ENCODE data around the gene MRTFA. TPM values are rescaled to one million over a fixed set of nuclear protein-coding genes. Genes with fewer than 3 reads are reported as not detected.

The MRTFA gene
- total RNA-seq, 1 donor from 2014 or later, result 52.8 TPM

GRCh38 chr22:40651057-40651456 is 14.5 kb upstream of the MRTFA start:
- peaks cover 34% of the 10 kb centered on the region for H3K4me1 Mint-ChIP-seq
- H3K27ac Mint-ChIP-seq (ENCODE audit: unreplicated experiment), result peak overlapping the region; percentile 22
- H3K36me3 Mint-ChIP-seq (ENCODE audit: low read depth), result no peaks in the 10 kb centered on the region
- TF ChIP-seq CTCF (conservative IDR thresholded peaks at IDR 0.05), result no peak
- DNase-seq (ENCODE audit: low read depth, low spot score), result no peak
- no peak overlapping the region for H3K4me3 Mint-ChIP-seq
- H3K9me3 Mint-ChIP-seq, result no peaks in the 10 kb centered on the region
- H3K27me3 Mint-ChIP-seq (ENCODE audit: low read depth), result no peaks in the 10 kb centered on the region

- DNase-seq (ENCODE audit: low read depth, low spot score), result no peak
- H3K4me3 Mint-ChIP-seq, result no peak overlapping the region
- no peaks in the 10 kb centered on the region for H3K27me3 Mint-ChIP-seq (ENCODE audit: low read depth)
- no peaks in the 10 kb centered on the region for H3K9me3 Mint-ChIP-seq
- peaks cover 34% of the 10 kb centered on the region for H3K4me1 Mint-ChIP-seq
- no peaks in the 10 kb centered on the region for H3K36me3 Mint-ChIP-seq (ENCODE audit: low read depth)
- no peak overlapping the region for H3K27ac Mint-ChIP-seq (ENCODE audit: unreplicated experiment)
- TF ChIP-seq CTCF (conservative IDR thresholded peaks at IDR 0.05), result no peak
Observed at GRCh38 chr22:40648386-40648785, 11.9 kb upstream of the MRTFA start.

GRCh38 chr22:40645579-40646197 is 9.2 kb upstream of the MRTFA start:
- DNase-seq (ENCODE audit: low read depth, low spot score), result no peak
- Mint-ChIP-seq H3K27me3 (ENCODE audit: low read depth) (no peaks in the 10 kb centered on the region), H3K36me3 (ENCODE audit: low read depth) (no peaks in the 10 kb centered on the region), H3K27ac (ENCODE audit: unreplicated experiment) (no peak overlapping the region), H3K9me3 (no peaks in the 10 kb centered on the region), H3K4me1 (peaks cover 13% of the 10 kb centered on the region), H3K4me3 (no peak overlapping the region)
- no peak for TF ChIP-seq CTCF (conservative IDR thresholded peaks at IDR 0.05)

- Mint-ChIP-seq H3K27ac (ENCODE audit: unreplicated experiment) (no peak overlapping the region), H3K27me3 (ENCODE audit: low read depth) (no peaks in the 10 kb centered on the region), H3K36me3 (ENCODE audit: low read depth) (no peaks in the 10 kb centered on the region), H3K4me1 (peaks cover 19% of the 10 kb centered on the region), H3K9me3 (no peaks in the 10 kb centered on the region), H3K4me3 (no peak overlapping the region)
- TF ChIP-seq CTCF (conservative IDR thresholded peaks at IDR 0.05), result no peak
- DNase-seq (ENCODE audit: low read depth, low spot score), result no peak
Observed at GRCh38 chr22:40642316-40642715, 5.8 kb upstream of the MRTFA start.

GRCh38 chr22:40641269-40641668 is 4.8 kb upstream of the MRTFA start:
- no peak for TF ChIP-seq CTCF (conservative IDR thresholded peaks at IDR 0.05)
- Mint-ChIP-seq H3K4me3 (peak overlapping the region; percentile 21), H3K27me3 (ENCODE audit: low read depth) (no peaks in the 10 kb centered on the region), H3K9me3 (no peaks in the 10 kb centered on the region), H3K36me3 (ENCODE audit: low read depth) (no peaks in the 10 kb centered on the region), H3K4me1 (peaks cover 26% of the 10 kb centered on the region), H3K27ac (ENCODE audit: unreplicated experiment) (no peak overlapping the region)
- DNase-seq (ENCODE audit: low read depth, low spot score), result no peak

Measured in neural crest cell (in vitro differentiated cells).